Right ventricle myocardium inferior (tissue), 1 donor: ENCODE data around the gene EXOC7. TPM values are rescaled to one million over a fixed set of nuclear protein-coding genes. Genes with fewer than 3 reads are reported as not detected.

ENCODE experiments used
- ATAC-seq: fragments of 200-7000 bp; cut with Tn5 transposase; one replicate; pipeline ENCODE4 v1.9.1; 2020; ENCODE audit warnings: mild to moderate bottlenecking, moderate library complexity
- DNase-seq: peaks from one replicate; pipeline ENCODE4 v3.0.0; 2021; ENCODE audit errors: missing footprints
- intact Hi-C: fragments of 100-400 bp; cut with DNase I; formaldehyde crosslinking; loops from one replicate; pipeline ENCODE4 v1.11.0; 2022
- total RNA-seq: library from RNA; stranded (reverse); fragmentation: NEBNext Ultra II Directional; extraction: Animal tissue kit (Norgen Biotek cat#: 25700); gene quantifications from one replicate; pipeline ENCODE4 v1.2.1, GENCODE V29; 2021
- donor health status: DM: no; HTN: yes; CAD: no; lungs with severe emphysema.

The EXOC7 gene
- total RNA-seq, 1 donor from 2014 or later = 70.9 TPM

DNA sequence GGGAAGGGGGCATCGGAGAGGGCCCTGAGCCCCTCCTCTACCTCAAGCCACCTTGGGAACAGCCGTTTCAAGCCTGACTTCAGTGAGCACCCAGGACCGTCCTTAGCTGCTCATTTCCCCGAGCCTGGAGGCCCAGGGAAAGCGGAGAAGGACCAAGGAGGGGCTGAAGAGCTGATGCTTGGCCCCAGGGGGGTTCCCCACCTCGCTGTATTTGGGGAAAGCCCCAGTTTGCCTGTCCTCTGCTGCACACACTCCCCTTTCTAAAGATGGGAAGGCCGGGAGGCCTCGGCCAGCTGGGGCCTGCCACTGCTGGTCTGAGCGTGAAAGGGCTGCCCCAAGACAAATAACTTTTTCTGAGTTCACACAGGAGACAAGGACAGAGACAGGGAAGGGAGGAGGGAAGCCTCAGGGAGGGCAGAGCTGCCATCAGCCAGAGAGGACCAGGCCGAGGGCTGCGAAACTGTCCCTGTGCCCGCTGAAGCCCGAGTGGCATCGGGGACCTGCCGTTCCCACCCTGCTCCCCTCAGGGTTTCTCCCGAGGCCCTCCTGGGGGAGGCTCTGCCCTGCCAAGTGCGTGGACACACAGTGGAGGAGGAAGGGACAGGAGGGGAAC, 13.0 kb downstream of the EXOC7 start:
- DNase-seq = no peak
- intact Hi-C loops = no loop called here
- ATAC-seq = no peak

DNA sequence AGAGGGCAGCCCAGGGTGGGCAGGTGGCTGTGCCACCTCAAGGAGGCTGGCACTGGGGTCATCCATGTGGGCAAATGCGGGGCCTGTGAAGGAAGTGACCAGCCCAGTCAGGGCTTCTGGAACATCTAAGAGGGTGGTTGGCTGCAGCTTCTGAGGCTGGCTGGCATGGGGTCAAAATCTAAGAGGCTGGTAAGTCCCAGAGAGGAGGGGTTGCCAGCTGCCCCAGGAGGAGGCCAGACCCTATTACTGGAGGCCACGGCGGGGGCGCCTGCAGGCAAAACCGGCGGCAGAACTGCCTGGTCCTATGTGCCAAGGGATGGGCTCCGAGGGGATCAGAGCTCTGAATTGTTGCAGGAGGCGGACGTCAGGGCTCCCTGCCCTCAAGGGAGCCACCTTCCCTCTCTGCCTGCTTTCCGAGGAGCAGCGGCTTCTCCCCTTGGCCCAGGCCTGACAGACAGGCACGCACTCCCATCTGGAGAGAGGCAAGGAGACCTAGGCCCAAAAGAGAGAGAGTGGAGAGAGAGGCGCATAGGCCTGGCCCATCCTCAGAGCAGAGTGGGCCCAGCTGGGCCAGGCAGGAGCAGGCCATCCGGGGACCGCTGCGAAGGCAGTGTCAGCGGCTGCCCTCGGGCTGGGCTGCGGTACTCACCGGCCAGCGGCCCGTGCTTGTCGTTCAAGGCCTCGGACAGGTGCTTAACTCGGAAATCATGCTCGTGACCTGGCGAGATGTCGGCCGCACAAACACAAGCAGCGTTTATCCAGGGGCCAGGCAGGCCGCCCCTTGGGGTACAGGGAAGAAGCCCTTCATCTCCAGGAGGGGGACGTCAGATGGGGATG, 13.7 kb downstream of the EXOC7 start:
- ATAC-seq (peak; percentile 52), DNase-seq (no peak)
- intact Hi-C loops = no loop called here

DNA sequence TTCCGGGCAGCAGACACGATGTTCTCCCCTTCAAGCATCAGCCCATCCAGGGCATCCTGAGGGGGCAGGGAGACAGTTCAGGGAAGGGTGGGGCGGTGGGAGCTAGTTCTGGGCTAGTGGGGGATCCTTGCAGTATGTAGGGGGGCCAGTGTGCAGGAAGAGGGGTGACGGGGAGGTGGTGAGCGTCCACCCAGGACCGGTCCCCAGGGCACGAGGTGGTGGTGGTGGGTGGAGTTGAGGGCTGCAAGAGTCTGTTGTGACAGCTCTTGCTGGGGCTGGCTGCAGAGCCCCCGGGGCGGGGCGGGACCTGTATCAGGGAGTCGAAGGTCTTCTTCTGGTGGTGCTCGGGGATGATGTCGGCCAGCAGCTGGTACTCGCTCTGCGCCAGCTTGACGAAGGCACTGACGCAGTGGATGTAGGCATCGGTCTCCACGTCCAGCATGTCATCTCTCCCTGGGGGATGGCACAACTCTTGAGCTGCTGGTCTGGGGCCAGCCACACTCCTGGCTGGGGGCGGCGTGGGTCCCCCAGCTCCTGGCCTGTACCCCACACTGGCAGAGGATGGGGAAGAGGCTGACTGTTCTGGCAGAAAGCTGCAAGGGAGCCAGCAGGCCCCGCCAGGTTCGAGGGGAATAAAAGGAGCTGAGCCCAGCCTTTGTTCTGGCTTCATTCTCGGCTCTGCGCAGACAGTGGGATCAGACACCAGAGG, 14.6 kb downstream of the EXOC7 start:
- intact Hi-C loops = no loop called here
- no peak for ATAC-seq
- DNase-seq = no peak

DNA sequence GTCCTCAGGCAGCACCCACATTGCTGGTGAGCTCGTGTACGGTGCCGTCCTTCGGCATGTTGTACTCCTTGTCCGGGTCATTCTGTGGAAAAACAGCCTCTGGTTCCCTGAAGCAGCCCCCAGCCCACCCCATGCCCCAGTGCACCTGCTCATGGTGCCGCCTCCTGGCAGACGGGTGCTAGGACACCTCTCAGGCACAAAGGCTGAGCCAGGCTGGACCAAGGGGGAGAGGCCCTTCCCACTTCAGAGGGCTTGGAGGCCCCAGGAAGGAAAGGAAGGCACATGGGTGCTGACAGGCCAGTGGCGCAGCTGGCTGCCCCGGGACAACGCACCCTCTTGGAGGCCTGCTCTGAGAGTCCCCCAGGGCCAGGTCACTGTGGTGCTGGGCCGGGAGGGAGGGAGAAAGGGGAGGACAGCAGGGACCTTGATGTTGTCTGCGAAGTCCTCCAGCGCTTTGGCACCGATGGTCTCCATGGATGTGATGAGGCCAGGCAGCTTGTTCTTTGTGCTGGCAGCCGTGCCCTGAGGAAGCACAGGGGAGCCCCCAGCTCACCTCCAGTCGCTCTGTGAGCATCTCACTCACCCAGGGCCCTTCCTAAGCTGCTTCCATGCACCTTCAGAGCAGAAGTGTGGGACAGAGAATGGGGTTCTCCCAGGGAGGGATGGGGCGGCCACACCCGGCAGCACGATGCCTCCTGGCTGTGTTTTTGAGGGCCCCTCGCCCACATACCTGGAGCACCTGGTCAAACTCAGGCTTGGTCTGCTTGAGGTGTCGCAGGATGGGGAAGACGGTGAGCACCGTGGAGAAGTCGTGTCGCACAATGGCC, 15.3 kb downstream of the EXOC7 start:
- intact Hi-C loops = no loop called here
- ATAC-seq = no peak
- no peak for DNase-seq

DNA sequence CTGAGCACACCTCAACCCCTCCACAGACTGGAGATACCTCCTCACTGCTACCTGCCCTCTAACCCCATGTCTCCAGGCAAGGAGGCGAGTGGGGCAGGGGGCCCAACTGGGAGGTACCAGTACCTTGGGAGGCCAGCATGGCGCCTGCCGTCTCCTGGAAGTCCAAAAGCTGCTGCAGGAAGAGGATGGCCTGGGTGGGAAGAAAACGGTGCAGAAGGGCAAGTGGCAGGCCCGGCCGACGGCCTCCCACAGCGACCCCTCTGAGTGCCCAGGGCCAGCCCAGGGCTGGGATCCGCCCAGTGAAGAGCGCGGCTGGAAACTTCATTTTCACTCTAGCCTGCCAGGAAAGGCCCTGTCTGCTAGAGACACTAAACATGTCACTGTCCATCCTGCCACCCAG, 16.1 kb downstream of the EXOC7 start:
- DNase-seq (no peak), ATAC-seq (no peak)
- intact Hi-C loops = no loop called here

DNA sequence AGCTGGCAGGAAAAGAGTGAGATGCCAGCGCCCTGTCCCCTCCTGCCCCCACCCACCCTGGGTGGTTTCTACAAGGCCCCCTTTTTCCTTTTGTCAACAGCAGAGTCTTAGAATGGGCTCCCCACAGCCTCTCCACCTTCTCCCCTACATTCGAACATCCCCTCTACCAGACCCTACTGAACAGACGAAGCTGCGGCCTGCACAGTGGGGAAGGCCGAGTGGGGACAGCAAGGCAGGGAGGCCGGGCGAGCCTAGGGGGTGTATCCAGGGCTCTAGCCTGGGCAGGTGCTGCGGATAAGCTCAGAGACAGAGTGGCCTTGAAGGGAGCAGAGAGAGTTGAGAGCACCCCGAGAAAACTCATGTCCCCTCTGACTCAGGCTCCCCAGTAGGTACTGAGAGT, 17.2 kb downstream of the EXOC7 start:
- intact Hi-C loops = no loop called here

DNA sequence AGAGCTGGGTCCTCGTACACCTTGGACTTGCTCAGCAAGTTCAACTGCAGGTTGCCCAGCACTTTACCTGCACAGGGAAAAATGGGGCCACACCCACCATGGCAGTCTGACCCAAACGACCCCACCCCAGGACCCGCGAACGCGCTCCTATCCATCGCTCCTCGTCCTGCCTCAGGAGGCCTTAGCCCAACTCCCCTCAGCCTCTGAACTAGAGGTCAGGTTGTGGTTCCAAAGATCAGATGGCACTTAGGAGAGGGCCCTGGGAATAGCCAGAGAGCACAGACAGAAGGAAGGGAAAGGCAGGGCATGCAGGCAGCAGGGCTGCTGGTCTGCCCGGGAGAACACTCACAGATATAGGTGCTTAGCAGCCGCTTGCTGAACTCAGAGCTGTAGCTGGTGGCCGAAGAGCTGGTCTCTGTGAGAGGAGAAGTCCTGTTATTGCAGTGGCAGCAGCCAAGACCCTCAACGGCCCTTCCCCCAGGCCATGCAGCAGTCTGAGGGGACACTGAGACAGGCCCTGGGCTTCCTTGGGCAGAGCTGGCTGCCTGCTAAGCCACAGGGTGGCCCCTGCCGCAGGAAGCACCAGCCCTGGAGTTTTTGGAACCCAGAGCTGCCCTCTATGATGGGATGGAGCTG, 17.7 kb downstream of the EXOC7 start:
- ATAC-seq (no peak), DNase-seq (no peak)
- intact Hi-C loops = no loop called here

More for the DNA sequence above, 17.2 kb downstream of the EXOC7 start:
- DNase-seq = no peak
- ATAC-seq = no peak

DNA sequence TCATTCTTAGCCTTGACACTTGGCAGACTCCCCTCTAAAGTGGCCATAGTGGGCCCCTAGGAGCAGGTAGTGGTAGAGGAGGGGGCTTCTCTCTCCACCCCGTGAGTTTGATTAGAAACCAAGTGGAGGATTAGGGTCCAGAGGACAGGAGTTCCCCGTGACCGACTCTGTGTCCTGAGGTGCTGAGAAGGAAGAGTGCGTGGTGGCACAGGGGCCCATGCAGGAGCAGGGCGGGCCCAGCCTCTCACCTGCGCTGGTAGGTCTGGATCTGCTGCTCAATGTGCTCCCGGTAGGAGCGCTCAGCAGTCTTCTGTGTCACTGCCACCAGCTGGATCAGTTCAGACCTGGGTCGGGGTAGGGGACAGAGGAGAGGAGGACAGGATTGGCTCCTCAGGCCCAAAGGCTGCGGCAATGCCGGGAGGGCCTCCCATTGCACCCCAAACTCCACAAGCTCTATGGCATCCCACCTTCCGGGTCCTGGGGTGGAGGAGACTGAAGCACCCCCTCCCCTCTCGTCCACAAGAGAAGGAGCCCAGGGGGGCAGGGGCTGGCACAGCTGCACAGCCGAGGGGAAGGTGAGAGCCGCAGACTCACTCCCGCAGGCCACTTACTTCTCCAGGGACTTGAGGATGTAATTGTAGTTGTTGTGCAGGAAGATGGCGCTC, 18.4 kb downstream of the EXOC7 start:
- ATAC-seq = no peak

DNA sequence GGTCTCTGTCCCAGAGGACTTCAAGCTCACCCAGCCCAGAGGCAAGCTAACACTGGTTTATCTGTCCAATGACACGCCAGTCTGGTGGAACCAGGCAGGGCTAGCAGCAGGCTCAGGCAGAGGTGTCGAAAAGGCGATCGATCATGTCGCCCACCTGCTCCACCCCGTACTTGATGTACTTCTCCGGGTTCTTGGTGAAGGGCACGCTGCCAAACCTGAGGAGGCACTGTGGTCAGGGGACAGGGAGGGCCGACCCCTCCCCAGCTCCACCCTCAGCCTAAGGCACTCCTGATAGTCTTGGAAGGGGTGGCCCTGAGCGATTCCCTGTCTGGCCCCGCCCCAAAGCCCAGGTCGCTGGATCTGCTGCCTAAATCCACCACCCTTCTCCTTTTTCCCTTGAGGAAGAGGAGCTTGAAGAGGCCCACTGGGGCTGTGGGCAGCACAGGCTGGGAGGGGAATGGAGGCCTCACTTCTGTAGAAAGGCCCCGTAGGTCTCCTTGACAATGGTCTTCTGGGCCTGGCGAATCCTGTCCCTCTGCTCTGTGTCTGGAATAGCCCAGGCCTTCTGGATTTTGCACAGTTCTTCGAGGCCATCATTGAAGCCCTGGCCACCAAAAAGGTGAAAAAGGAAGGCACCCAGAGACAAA, 19.9 kb downstream of the EXOC7 start:
- DNase-seq (no peak), ATAC-seq (no peak)
- intact Hi-C loops = no loop called here

More for the DNA sequence above, 18.4 kb downstream of the EXOC7 start:
- DNase-seq = no peak
- intact Hi-C loops = no loop called here

DNA sequence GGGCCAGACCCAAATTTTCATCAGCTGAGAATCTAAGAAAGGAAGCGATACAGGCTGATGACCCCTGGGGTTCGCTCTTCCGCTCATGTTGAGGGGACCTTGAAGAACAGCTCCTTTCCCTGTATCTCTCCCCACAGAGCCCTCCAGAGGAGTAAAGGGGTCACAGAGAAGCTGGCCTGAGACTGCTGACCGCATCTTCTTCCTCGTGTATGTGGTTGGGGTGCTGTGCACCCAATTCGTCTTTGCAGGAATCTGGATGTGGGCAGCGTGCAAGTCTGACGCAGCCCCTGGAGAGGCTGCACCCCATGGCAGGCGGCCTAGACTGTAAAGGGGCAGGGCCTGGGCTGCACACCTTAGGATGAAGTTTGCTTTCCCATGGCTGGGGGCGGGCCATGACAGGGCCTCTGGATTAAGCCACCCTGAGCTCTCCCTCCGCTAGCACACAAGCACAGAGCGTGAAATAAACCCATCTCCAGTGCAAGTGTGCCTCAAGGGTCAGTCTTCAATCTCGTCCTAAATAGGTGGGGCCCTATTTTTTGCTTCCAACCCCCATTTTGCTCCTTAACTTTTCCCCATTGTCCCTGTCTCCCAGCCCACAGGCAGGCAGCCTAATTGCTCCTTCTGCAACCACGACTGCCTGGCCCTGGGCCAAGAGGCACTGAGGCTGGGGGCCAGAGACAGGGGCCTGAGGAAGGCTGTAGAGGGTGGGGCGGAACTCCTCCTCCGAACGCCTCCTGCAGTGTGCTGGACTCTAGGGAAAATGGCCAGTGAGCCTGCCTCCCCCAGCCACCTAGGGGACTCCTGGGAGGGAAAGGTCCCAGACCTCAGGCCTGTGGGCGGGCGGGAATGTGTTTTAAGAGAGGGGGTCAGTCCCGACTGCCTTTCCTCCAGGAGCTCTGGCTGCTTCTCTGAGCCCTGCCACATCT, 21.0 kb downstream of the EXOC7 start:
- ATAC-seq = no peak
- intact Hi-C loops = no loop called here

DNA sequence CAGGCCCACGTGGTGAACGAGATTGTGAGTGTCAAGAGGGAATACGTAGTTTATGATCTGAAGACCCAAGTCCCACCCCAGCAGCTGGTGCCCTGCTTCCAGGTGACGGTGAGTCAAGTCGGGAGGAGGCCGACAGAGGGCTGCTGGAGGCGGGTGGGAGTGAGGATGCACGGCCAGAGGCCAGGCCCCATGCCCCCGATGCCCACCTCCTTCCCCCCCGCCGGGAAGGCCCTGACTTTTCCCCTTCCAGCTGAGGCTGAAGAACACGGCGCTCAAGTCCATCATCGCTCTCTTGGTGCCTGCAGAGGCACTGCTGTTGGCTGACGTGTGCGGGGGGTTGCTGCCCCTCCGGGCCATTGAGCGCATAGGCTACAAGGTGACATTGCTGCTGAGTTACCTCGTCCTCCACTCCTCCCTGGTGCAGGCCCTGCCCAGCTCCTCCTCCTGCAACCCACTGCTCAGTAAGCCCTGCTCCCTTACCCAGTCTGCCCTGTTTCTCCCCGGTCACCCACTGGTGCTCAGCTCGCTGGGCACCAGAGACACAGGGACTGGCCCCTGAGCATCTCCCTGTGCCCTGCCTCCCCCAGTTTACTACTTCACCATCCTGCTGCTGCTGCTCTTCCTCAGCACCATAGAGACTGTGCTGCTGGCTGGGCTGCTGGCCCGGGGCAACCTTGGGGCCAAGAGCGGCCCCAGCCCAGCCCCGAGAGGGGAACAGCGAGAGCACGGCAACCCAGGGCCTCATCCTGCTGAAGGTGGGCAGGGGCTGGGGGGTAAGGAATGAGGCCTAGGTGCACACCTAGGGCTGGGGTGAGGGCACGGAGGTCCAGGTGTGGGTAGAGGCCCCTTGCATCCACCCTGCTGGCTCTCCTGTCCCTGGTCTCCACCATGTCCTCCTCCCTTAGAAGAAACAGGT, 22.0 kb downstream of the EXOC7 start:
- intact Hi-C loops = no loop called here
- no peak for DNase-seq
- peak; percentile 8 for ATAC-seq

More for the DNA sequence above, 21.0 kb downstream of the EXOC7 start:
- DNase-seq = no peak

DNA sequence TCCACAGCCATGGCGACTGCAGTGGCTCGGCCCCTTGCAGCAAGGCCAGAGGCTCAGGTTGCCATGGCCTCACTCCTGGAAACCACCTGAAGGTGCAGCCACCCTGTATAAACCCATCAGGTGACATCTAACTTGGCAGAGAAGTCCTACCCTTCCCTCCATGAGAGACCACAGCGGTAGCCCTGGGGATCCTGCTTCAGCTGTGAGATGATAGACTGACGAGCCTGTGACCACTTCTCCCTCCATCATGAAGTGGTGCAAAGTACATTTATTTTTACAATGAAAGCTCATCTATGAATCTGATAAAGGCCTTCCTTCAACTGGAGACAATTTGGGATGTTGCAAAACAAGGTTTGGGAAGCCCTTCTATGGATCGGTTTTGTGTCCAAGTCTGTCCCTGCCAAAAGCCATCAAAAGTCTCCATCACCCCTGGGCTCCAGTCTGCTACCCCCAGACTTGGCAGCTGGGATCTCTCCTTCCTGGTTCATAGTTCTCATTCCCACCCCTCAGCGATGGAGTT, 22.8 kb downstream of the EXOC7 start:
- DNase-seq = no peak
- peak; percentile 7 for ATAC-seq
- intact Hi-C loops = no loop called here

DNA sequence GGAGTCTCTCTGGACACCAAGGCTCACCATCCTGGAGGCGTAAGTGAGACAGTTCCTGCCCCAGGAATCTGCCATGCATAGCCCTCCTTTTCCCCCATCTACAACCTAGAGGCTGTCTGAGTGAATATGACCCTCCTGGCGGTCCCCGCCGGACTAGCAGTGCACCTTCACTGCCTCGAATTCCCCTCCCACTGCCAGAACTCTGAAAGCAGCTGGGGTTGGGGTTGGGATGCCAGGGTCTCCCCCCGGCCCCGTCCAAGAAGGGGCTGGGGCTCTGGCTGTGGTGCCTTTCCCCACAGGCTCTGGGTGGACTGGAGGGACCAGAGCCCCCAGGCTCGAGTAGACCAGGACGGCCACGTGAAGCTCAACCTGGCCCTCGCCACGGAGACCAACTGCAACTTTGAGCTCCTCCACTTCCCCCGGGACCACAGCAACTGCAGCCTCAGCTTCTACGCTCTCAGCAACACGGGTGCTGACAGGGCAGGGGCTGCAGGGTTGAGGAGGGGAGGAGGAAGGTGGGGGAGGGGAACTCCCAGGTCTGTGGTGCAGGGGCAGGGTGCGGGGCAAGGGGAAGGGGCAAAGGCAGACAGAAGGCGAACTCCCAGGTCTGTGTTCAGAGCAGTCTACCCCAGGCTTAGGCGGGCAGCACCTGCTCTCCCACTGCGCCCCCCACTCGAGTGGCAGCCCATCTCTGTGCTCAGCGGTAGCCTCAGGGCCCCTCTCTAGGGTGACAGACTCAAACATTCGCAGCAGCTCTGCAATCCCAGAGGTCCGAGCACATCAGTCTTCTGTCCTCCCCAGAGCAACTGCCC, 23.4 kb downstream of the EXOC7 start:
- ATAC-seq = peak; percentile 13
- no peak for DNase-seq
- intact Hi-C loops = no loop called here

DNA sequence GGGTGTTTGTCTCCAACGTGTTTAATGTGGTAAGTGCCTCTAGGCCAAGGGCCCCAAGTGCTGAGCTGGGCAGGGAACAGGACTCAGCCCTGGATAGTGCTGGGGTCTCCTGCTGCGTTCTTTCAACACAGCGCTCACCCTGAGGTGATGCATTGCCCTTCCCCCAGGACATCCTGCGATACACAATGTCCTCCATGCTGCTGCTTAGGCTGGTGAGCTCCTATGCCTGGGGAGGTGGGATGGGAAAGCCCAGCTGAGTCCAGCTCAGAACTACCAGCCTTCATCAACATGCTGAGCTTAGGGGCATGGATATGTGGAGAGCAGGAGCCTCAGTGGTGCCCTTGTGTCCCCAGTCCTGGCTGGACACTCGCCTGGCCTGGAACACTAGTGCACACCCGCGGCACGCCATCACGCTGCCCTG, 24.0 kb downstream of the EXOC7 start:
- intact Hi-C loops = no loop called here
- ATAC-seq = peak; percentile 16
- no peak for DNase-seq
